ENCODE measurements around the gene KCTD2.

Gene KCTD2

DNA sequence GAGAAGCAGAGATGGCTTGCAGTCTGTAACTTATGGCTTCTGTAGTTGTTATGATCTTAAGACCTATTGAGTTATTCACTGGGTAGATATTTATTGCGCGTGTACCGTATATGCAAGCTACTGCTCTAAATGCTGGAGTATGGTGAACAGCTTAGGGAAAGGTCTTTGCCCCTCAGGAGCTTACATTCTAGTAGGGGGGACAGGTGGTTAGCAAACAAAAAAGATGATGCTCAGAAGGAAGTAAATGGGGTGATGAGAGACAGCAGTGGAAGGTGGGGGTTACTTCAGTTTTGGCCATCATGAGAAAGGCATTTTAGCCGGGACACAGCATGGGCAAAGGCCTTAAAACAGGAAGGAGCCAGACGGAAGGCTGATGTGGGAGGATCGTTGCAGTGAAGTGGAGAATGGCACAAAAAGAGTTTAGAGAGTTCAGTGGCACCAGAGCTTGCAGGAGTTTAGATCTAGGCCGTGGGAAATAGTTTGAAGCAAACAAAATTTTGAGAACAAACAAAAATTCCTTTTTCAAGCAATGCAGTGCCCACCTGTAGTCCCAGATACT is 64.8 kb downstream of the KCTD2 start:
- TF ChIP-seq, protein P1, sequence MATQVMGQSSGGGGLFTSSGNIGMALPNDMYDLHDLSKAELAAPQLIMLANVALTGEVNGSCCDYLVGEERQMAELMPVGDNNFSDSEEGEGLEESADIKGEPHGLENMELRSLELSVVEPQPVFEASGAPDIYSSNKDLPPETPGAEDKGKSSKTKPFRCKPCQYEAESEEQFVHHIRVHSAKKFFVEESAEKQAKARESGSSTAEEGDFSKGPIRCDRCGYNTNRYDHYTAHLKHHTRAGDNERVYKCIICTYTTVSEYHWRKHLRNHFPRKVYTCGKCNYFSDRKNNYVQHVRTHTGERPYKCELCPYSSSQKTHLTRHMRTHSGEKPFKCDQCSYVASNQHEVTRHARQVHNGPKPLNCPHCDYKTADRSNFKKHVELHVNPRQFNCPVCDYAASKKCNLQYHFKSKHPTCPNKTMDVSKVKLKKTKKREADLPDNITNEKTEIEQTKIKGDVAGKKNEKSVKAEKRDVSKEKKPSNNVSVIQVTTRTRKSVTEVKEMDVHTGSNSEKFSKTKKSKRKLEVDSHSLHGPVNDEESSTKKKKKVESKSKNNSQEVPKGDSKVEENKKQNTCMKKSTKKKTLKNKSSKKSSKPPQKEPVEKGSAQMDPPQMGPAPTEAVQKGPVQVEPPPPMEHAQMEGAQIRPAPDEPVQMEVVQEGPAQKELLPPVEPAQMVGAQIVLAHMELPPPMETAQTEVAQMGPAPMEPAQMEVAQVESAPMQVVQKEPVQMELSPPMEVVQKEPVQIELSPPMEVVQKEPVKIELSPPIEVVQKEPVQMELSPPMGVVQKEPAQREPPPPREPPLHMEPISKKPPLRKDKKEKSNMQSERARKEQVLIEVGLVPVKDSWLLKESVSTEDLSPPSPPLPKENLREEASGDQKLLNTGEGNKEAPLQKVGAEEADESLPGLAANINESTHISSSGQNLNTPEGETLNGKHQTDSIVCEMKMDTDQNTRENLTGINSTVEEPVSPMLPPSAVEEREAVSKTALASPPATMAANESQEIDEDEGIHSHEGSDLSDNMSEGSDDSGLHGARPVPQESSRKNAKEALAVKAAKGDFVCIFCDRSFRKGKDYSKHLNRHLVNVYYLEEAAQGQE (IDR thresholded peaks at IDR 0.05; ENCODE audit: insufficient read depth in 1 of 2, low read depth in 2 of 2, low read length in 2 of 2) = no peak

DNA sequence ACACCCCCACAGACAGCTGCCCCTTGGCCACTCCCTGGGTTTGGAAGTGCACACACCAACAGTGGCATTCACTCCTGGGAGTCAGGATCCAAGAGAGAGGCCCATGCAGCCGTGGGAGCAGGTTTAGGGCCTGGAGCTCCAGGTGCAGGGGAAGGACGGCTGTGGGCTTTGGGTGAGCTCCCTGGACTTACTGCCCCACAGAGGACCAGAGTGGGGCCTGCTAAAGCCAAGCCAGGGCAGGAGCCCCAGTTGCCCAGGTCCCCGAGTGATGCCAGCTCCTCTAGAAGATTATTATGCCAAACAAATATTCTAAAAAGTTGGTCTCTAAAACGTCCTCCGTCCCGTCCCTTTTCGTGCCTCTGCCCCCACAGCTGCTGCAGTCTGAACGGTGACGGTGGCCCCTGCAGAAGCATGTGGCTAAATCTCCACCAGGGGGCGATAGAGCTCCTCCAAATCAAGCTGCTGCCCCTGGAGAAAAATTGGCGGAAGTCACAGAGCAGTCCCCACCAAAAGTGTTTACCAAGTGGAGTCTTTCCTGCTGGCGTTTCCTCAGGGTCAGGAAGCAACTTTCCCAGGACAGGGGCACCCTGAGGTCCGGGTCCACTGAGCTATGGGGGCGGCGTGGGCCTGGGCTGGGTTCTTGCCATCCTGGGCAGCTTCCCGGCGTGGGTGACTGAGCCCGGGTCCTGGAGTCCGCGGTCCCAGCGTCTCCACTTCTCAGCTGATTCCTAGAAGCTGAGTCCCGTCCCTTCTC is 67.0 kb downstream of the KCTD2 start:
- no peak for TF ChIP-seq SIN3A (IDR thresholded peaks at IDR 0.05; ENCODE audit: borderline replicate concordance, insufficient read depth, low read length)
- TF ChIP-seq FOXP2 (optimal IDR thresholded peaks at IDR 0.05; ENCODE audit: borderline replicate concordance, extremely low read depth, extremely low read length, insufficient read depth) = no peak
- no peak; the same call in 1 of the 2 replicates for TF ChIP-seq TAF1 (IDR thresholded peaks at IDR 0.05; ENCODE audit: borderline replicate concordance, insufficient read depth, low read length)
- no peak for TF ChIP-seq POLR2AphosphoS5 (IDR thresholded peaks at IDR 0.05; ENCODE audit: low read depth, low read length)
- TF ChIP-seq, protein P1 (IDR thresholded peaks at IDR 0.05; ENCODE audit: insufficient read depth in 1 of 2, low read depth in 2 of 2, low read length in 2 of 2) = no peak

- no peak; the same call in 1 of the 2 replicates for TF ChIP-seq TAF1 (IDR thresholded peaks at IDR 0.05; ENCODE audit: borderline replicate concordance, insufficient read depth, low read length)
- TF ChIP-seq, protein P1 (IDR thresholded peaks at IDR 0.05; ENCODE audit: insufficient read depth in 1 of 2, low read depth in 2 of 2, low read length in 2 of 2) = no peak
- TF ChIP-seq FOXP2 (optimal IDR thresholded peaks at IDR 0.05; ENCODE audit: borderline replicate concordance, extremely low read depth, extremely low read length, insufficient read depth) = no peak
- no peak; the same call in 1 of the 2 replicates for TF ChIP-seq SIN3A (IDR thresholded peaks at IDR 0.05; ENCODE audit: borderline replicate concordance, insufficient read depth, low read length)
- TF ChIP-seq POLR2AphosphoS5 (IDR thresholded peaks at IDR 0.05; ENCODE audit: low read depth, low read length) = no peak
Measured at GRCh38 chr17:75114552-75115314, 67.7 kb downstream of the KCTD2 start.
